Cardiac muscle cell (in vitro differentiated cells and primary cell): ENCODE data around the gene FANCL. TPM values are rescaled to one million over a fixed set of nuclear protein-coding genes. Genes with fewer than 3 reads are reported as not detected.
"Not testable (repeated sequence)": the region's sequence is repeated elsewhere in the genome, so short reads cannot be mapped to it uniquely, and the experiment has no call there.

ENCODE experiments used
- DNase-seq, 2 donors: peaks; one replicate each; pipeline versions ENCODE4 v3.0.0 to v3.0.0-alpha.2; 2010 to 2017; ENCODE audit warnings: low read depth in 1 of 2, low spot score in 1 of 2
- H3K27ac ChIP-seq: fragments of 200-600 bp; sonication (generic); 2 replicates; pipeline ENCODE4 v1.5.1; 2016
- H3K27me3 ChIP-seq: fragments of 200-600 bp; sonication (generic); 2 replicates; pipeline ENCODE4 v1.6.0; 2016; ENCODE audit warnings: control low read depth
- H3K36me3 ChIP-seq: fragments of 200-600 bp; sonication (generic); 2 replicates; pipeline ENCODE4 v1.5.1; 2016; ENCODE audit warnings: control low read depth
- H3K4me1 ChIP-seq: fragments of 200-600 bp; sonication (generic); 2 replicates; pipeline ENCODE4 v1.8.1; 2017; ENCODE audit warnings: low read depth, mild to moderate bottlenecking, mixed run types
- H3K4me3 ChIP-seq: fragments of 200-600 bp; sonication (generic); 2 replicates; pipeline ENCODE4 v1.5.1; 2016; ENCODE audit warnings: mild to moderate bottlenecking
- H3K9me3 ChIP-seq: fragments of 200-600 bp; sonication (generic); 2 replicates; pipeline ENCODE4 v1.5.1; 2017; ENCODE audit warnings: low read depth, mild to moderate bottlenecking, control low read depth
- polyA plus RNA-seq: library from polyadenylated mRNA; unstranded; fragments of >200 nt; fragmentation: Nextera tagmentation; extraction: Ambion mirVana; gene quantifications from 2 replicates; pipeline ENCODE4 v1.2.1, GENCODE V29; 2016
- total RNA-seq: library from RNA; depleted of rRNA; stranded (reverse); fragments of >200 nt; gene quantifications from 2 replicates; pipeline ENCODE4 v1.2.3, GENCODE V29; 2016
- TF ChIP-seq, protein P1 (sequence below): IDR thresholded peaks from 2 replicates; pipeline ENCODE4 v1.5.1; 2012; ENCODE audit warnings: low read depth, mild to moderate bottlenecking, low read length

The FANCL gene
- total and polyA plus RNA-seq, 2 experiments from 2014 or later, result 33.3 to 51.3 TPM

DNA sequence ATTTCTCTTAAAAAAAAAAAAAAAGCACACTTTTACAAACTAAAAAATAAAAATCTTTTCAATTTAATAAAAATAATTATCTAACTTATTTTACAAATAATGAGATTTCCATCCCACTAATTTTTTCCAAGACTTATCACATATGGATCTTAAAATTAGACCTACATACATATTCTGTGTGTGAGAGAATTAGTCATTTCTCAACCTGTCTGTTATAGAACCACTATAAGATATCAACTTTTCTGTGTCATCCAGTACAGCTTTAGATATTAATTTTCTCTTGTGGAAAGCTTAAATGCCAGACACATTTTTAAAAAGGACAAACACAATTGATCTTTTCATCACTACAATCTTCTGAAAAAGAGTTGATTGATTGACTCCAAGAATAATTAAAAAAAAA is 38.1 kb downstream of the FANCL start:
- Histone ChIP-seq H3K4me1 (no peaks in the 10 kb centered on the region), H3K27me3 (no peaks in the 10 kb centered on the region), H3K36me3 (peaks cover 20% of the 10 kb centered on the region), H3K27ac (no peak overlapping the region), H3K9me3 (no peaks in the 10 kb centered on the region), H3K4me3 (no peak overlapping the region)
- TF ChIP-seq, protein P1, sequence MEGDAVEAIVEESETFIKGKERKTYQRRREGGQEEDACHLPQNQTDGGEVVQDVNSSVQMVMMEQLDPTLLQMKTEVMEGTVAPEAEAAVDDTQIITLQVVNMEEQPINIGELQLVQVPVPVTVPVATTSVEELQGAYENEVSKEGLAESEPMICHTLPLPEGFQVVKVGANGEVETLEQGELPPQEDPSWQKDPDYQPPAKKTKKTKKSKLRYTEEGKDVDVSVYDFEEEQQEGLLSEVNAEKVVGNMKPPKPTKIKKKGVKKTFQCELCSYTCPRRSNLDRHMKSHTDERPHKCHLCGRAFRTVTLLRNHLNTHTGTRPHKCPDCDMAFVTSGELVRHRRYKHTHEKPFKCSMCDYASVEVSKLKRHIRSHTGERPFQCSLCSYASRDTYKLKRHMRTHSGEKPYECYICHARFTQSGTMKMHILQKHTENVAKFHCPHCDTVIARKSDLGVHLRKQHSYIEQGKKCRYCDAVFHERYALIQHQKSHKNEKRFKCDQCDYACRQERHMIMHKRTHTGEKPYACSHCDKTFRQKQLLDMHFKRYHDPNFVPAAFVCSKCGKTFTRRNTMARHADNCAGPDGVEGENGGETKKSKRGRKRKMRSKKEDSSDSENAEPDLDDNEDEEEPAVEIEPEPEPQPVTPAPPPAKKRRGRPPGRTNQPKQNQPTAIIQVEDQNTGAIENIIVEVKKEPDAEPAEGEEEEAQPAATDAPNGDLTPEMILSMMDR, result no peak
- DNase-seq, result no peak

DNA sequence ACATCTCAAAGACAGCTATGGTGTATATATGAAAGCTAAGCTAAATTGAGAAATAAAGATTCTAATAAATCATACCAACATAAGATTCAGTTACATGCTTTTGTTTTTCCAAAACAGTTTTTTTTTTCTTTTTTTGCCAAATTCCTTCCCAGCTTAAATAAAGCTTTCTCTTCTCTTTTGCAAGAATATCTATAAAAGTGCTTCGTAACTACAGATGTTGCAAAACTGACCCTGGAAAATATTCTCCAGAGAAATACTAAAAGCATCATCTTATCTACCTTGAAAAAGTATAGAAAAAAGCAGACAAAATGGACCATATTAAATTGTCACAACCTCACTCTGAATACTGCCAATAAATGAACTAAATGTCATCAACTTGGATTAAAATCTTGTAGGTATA is 38.7 kb downstream of the FANCL start:
- TF ChIP-seq, protein P1, result no peak
- no peak for DNase-seq
- Histone ChIP-seq H3K27ac (no peak overlapping the region), H3K4me3 (no peak overlapping the region), H3K27me3 (no peaks in the 10 kb centered on the region), H3K36me3 (peaks cover 23% of the 10 kb centered on the region), H3K9me3 (no peaks in the 10 kb centered on the region), H3K4me1 (no peaks in the 10 kb centered on the region)

DNA sequence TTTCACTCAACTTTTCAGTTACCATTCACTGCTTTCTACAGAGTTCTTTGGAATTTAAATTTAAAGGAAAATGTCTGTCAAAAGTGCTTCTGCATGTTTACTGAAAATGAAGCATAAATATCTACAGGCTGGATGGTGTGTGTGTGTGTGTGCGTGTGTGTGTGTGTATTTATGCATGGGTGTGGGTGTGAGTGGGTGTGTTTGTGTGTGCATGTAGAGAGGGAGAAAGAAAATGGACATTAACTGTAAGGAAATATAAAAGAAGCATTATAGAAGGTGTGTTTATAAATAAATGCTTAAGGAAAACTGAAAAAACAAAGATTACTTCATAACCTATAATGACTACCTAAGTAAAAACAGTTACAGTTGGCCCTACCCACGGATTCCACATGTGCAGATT is 43.2 kb downstream of the FANCL start:
- H3K4me3 ChIP-seq, result no peak overlapping the region
- TF ChIP-seq, protein P1, result no peak
- peaks cover 15% of the 10 kb centered on the region for H3K36me3 ChIP-seq

DNA sequence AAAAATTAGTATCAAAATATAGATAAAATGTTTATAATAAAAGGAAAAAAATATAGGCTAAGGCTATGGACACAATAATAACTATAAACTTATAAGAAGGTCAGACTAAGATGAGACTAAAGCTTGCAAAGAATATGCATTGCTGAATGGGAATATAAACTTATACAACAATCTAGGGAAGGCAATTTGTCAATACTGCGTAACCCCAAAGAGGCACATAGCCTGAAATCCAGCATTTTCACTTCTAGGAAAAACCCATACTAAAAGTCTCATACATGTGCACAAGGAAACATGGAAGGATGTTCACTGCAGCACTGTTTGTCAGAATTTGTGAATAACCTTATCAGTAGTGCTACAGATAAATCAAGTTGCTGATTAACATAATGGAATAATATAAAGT is 45.5 kb downstream of the FANCL start:
- no peak overlapping the region for H3K27ac ChIP-seq
- H3K36me3 ChIP-seq, result peaks cover 6% of the 10 kb centered on the region
- no peaks in the 10 kb centered on the region for H3K4me1 ChIP-seq
- TF ChIP-seq, protein P1, result no peak
- no peaks in the 10 kb centered on the region for H3K9me3 ChIP-seq
- DNase-seq, result no peak
- H3K4me3 ChIP-seq, result no peak overlapping the region
- no peaks in the 10 kb centered on the region for H3K27me3 ChIP-seq

More for the DNA sequence above, 43.2 kb downstream of the FANCL start:
- Histone ChIP-seq H3K9me3 (no peaks in the 10 kb centered on the region), H3K27me3 (no peaks in the 10 kb centered on the region), H3K4me1 (no peaks in the 10 kb centered on the region), H3K27ac (no peak overlapping the region)
- no peak for DNase-seq

DNA sequence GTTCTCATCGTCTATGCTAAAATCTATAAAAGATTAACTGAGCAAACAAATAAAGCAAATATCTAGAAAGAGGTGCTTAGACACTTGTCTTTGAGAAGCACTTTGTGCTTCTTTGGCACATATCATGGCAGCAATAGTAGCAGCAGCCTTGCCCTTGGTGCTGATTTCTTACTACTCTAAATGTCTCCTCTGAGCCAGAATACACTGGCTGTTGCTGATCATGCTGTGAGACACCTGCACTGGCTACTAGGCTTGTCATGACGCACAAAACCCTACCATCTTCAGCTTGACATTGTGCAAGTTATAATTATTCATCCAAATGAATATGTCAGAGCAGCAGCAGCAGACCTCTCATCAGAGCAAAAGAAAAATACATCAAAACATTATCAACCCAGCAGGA is 46.7 kb downstream of the FANCL start:
- no peaks in the 10 kb centered on the region for H3K27me3 ChIP-seq
- DNase-seq, result peak in 1 of 2 donors; percentile 31
- H3K36me3 ChIP-seq, result peaks cover 4% of the 10 kb centered on the region
- TF ChIP-seq, protein P1, result no peak
- peak overlapping the region; percentile 18 for H3K27ac ChIP-seq
- no peaks in the 10 kb centered on the region for H3K4me1 ChIP-seq
- no peak overlapping the region for H3K4me3 ChIP-seq
- H3K9me3 ChIP-seq, result no peaks in the 10 kb centered on the region

DNA sequence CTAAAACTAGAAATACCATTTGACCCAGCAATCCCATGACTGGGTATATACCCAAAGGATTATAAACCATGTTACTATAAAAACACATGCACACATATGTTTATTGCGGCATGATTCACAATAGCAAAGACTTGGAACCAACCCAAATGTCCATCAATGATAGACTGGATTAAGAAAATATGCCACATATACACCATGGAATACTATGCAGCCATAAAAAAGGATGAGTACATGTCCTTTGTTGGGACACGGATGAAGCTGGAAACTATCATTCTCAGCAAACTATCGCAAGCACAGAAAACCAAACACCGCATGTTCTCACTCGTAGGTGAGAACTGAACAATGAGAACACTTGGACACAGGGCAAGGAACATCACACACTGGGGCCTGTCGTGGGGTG is 54.1 kb downstream of the FANCL start:
- H3K4me1 ChIP-seq, H3K36me3 ChIP-seq, H3K4me3 ChIP-seq, H3K9me3 ChIP-seq, H3K27me3 ChIP-seq, H3K27ac ChIP-seq, DNase-seq: not testable (repeated sequence)
